ENCODE data around the gene KCNH1.

The KCNH1 gene

GRCh38 chr1:210777914-210778313 lies 356.0 kb downstream of the KCNH1 start:
- Histone ChIP-seq H3K4me3 (replicated peaks; ENCODE audit: low read depth, low read length) (no peak overlapping the region), H3K36me3 (ENCODE audit: control insufficient read depth, insufficient read depth, low read length) (no peaks in the 10 kb centered on the region), H3K27me3 (replicated peaks; ENCODE audit: control insufficient read depth, insufficient read depth, low read length) (no peaks in the 10 kb centered on the region; the same call in 1 of the 2 replicates)
- no peak for TF ChIP-seq CTCF (IDR thresholded peaks at IDR 0.05; ENCODE audit: insufficient read depth, low read length, poor library complexity, severe bottlenecking)
- DNase-seq (ENCODE audit: extremely low read depth, insufficient read length), result no peak

- TF ChIP-seq CTCF (IDR thresholded peaks at IDR 0.05; ENCODE audit: insufficient read depth, low read length, poor library complexity, severe bottlenecking), result no peak
- no peaks in the 10 kb centered on the region; the same call in none of the 2 replicates for H3K27me3 ChIP-seq (replicated peaks; ENCODE audit: control insufficient read depth, insufficient read depth, low read length)
- no peak overlapping the region for H3K4me3 ChIP-seq (replicated peaks; ENCODE audit: low read depth, low read length)
- H3K36me3 ChIP-seq (ENCODE audit: control insufficient read depth, insufficient read depth, low read length), result no peaks in the 10 kb centered on the region
- no peak for DNase-seq (ENCODE audit: extremely low read depth, insufficient read length)
Measured at GRCh38 chr1:210776712-210777111, 357.2 kb downstream of the KCNH1 start.

- H3K4me3 ChIP-seq (replicated peaks; ENCODE audit: low read depth, low read length), result no peak overlapping the region
- DNase-seq (ENCODE audit: extremely low read depth, insufficient read length), result no peak
- no peak for TF ChIP-seq CTCF (IDR thresholded peaks at IDR 0.05; ENCODE audit: insufficient read depth, low read length, poor library complexity, severe bottlenecking)
Measured at GRCh38 chr1:210775289-210775688, 358.7 kb downstream of the KCNH1 start.

GRCh38 chr1:210773450-210773849 lies 360.5 kb downstream of the KCNH1 start:
- Histone ChIP-seq H3K36me3 (ENCODE audit: control insufficient read depth, insufficient read depth, low read length) (no peaks in the 10 kb centered on the region), H3K4me3 (replicated peaks; ENCODE audit: low read depth, low read length) (no peak overlapping the region), H3K27me3 (replicated peaks; ENCODE audit: control insufficient read depth, insufficient read depth, low read length) (no peaks in the 10 kb centered on the region; the same call in none of the 2 replicates)
- no peak for DNase-seq (ENCODE audit: extremely low read depth, insufficient read length)
- no peak for TF ChIP-seq CTCF (IDR thresholded peaks at IDR 0.05; ENCODE audit: insufficient read depth, low read length, poor library complexity, severe bottlenecking)

More at GRCh38 chr1:210775289-210775688, 358.7 kb downstream of the KCNH1 start:
- Histone ChIP-seq H3K36me3 (ENCODE audit: control insufficient read depth, insufficient read depth, low read length) (no peaks in the 10 kb centered on the region), H3K27me3 (replicated peaks; ENCODE audit: control insufficient read depth, insufficient read depth, low read length) (no peaks in the 10 kb centered on the region; the same call in none of the 2 replicates)

- Histone ChIP-seq H3K36me3 (ENCODE audit: control insufficient read depth, insufficient read depth, low read length) (no peaks in the 10 kb centered on the region), H3K27me3 (replicated peaks; ENCODE audit: control insufficient read depth, insufficient read depth, low read length) (no peaks in the 10 kb centered on the region; the same call in none of the 2 replicates), H3K4me3 (replicated peaks; ENCODE audit: low read depth, low read length) (no peak overlapping the region)
- no peak for DNase-seq (ENCODE audit: extremely low read depth, insufficient read length)
- TF ChIP-seq CTCF (IDR thresholded peaks at IDR 0.05; ENCODE audit: insufficient read depth, low read length, poor library complexity, severe bottlenecking), result no peak
Measured at GRCh38 chr1:210771131-210771530, 362.8 kb downstream of the KCNH1 start.
